B cell (primary cell): ENCODE data around the gene RNPEPL1.

Experiments used
- CTCF ChIP-seq: fragments of 200-600 bp; IDR thresholded peaks from one replicate; pipeline ENCODE4 v1.8.0; 2022; ENCODE audit warnings: antibody characterized with exemption, mild to moderate bottlenecking
- EZH2 ChIP-seq: IDR thresholded peaks from 2 replicates; pipeline ENCODE4 v1.6.1; 2012; ENCODE audit warnings: borderline replicate concordance, low read depth, mild to moderate bottlenecking, moderate library complexity, low read length; ENCODE audit not compliant: insufficient read depth, poor library complexity, severe bottlenecking

DNA sequence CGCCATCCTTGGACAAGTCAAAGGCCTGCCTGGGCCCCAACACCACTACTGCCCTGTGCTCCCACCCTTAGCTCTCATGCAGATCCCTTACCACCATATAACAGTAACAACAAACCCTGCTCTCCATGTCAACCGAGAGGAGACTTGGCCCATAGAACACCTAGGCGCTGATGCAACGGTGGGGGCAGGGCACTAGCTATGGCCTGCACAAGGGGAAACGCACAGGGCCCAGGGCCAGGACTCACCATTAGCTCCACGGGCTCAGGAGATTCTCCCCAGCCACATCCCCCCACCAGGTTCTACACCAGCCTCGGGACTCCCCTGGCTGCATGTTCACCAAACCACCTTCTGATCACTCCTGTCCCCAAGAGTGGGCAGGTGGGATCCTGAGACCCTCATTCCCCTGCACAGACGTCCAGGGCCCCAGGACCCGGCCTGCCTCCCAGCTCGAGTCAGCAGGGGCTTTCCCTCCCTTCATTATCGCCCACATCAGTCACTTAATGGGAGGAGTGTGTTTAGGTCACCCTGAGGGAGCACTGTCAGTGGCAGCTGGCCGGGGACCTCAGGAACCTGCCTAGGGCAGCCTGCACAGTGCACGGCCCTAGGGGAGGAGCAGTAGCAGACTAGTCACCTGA is 39.8 kb upstream of the RNPEPL1 start:
- TF ChIP-seq EZH2 (no peak), CTCF (no peak)
